Osteocyte (in vitro differentiated cells): ENCODE results near the gene EPOP. TPM values are rescaled to one million over a fixed set of nuclear protein-coding genes. Genes with fewer than 3 reads are reported as not detected.

Experiments
- DNase-seq: peaks from one replicate; pipeline ENCODE4 v3.0.0; 2021; ENCODE audit warnings: mixed read lengths; ENCODE audit not compliant: unreplicated experiment; ENCODE audit errors: extremely low spot score
- H3K27ac Mint-ChIP-seq: one replicate; pipeline ENCODE4 v1.8.0; 2021; ENCODE audit warnings: mild to moderate bottlenecking, mixed read lengths; ENCODE audit not compliant: unreplicated experiment
- H3K27me3 Mint-ChIP-seq: one replicate; pipeline ENCODE4 v1.8.0; 2021; ENCODE audit warnings: mixed read lengths; ENCODE audit not compliant: unreplicated experiment
- H3K36me3 Mint-ChIP-seq: one replicate; pipeline ENCODE4 v1.8.0; 2021; ENCODE audit warnings: mixed read lengths; ENCODE audit not compliant: unreplicated experiment
- H3K4me1 Mint-ChIP-seq: one replicate; pipeline ENCODE4 v1.8.0; 2021; ENCODE audit warnings: mixed read lengths; ENCODE audit not compliant: unreplicated experiment
- H3K4me3 Mint-ChIP-seq: one replicate; pipeline ENCODE4 v1.8.0; 2021; ENCODE audit warnings: mild to moderate bottlenecking, moderate library complexity, mixed read lengths; ENCODE audit not compliant: unreplicated experiment
- H3K9me3 Mint-ChIP-seq: one replicate; pipeline ENCODE4 v1.8.0; 2021; ENCODE audit warnings: mixed read lengths; ENCODE audit not compliant: unreplicated experiment
- total RNA-seq: library from RNA; stranded (reverse); gene quantifications from 2 replicates; pipeline ENCODE4 v1.2.1, GENCODE V29; 2021
- TF ChIP-seq, protein P1 (sequence below): fragments of 200-600 bp; sonication (generic); IDR thresholded peaks from 2 replicates; pipeline ENCODE4 v1.5.0; 2021; ENCODE audit warnings: antibody characterized with exemption, mild to moderate bottlenecking, moderate library complexity

EPOP gene
- total RNA-seq, 1 donor from 2014 or later, result 1.0 TPM

DNA sequence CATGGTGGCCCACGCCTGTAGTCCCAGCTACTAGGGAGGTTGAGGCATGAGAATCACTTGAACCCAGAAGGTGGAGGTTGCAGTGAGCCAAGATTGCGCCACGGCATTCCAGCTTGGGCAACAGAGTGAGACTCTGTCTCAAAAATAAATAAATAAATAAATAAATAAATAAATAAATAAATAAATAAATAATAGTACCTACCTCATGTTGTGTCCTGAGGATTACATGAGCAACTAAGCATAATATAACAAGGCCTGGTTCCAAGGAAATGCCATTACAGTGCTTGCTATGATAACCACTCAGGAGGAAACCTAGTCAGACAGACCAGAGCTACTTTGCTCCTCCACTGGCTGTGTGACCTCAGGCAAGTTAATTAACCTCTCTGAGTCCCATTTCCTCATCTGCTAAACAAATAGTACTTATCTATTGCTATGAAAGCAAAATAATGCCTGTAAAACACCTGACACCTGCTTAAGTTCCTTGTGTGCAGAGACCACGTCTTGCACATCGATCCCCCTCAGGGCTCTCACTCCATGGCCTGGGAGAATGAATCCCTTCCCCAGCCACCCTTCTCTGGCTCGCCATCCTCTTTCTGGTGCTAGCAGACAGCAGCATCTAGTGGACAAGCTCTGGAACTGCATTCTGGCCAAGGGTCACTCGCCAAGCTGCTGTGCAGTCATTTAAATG lies 7.5 kb downstream of the EPOP start:
- H3K27me3 Mint-ChIP-seq, result peaks cover 46% of the 10 kb centered on the region
- H3K4me1 Mint-ChIP-seq, result peaks cover 4% of the 10 kb centered on the region
- H3K4me3 Mint-ChIP-seq, result no peak overlapping the region
- no peak for DNase-seq
- TF ChIP-seq, protein P1, sequence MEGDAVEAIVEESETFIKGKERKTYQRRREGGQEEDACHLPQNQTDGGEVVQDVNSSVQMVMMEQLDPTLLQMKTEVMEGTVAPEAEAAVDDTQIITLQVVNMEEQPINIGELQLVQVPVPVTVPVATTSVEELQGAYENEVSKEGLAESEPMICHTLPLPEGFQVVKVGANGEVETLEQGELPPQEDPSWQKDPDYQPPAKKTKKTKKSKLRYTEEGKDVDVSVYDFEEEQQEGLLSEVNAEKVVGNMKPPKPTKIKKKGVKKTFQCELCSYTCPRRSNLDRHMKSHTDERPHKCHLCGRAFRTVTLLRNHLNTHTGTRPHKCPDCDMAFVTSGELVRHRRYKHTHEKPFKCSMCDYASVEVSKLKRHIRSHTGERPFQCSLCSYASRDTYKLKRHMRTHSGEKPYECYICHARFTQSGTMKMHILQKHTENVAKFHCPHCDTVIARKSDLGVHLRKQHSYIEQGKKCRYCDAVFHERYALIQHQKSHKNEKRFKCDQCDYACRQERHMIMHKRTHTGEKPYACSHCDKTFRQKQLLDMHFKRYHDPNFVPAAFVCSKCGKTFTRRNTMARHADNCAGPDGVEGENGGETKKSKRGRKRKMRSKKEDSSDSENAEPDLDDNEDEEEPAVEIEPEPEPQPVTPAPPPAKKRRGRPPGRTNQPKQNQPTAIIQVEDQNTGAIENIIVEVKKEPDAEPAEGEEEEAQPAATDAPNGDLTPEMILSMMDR, result peak; percentile 97
- no peaks in the 10 kb centered on the region for H3K9me3 Mint-ChIP-seq
- no peaks in the 10 kb centered on the region for H3K36me3 Mint-ChIP-seq
- H3K27ac Mint-ChIP-seq, result no peak overlapping the region

DNA sequence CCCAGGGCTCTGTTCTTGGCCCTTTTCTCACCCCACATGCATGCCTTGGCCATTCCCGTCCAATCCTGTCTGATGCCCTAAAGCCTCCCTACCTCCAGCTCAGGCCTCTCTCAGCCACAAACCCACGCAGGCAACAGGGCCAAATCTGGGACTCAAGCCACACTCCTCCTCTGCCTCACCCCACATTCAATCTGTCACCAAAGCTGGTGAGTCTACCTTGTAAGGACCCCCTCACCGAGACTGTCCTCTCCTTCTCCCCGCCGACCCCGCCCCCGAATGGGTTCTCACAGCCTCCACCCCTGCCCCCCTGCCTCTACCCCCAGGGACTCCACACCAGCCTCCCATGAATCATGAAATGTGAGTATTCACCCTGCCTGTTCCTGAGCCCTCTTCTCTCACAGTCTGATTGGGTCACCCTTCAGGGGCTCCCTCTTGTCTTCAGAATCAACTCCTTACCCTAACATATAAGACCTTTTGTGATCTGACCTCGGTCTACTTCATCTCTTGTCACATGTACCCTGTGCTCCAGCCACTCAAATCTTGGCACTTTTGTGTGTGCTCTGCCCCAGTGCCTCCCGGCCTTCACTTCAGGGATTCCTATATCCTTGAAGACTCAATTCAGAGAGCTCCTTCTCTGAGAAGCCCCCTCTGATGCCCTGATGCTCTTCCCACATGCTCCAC lies 10.7 kb downstream of the EPOP start:
- no peak for DNase-seq
- Mint-ChIP-seq H3K27me3 (peaks cover 20% of the 10 kb centered on the region), H3K27ac (no peak overlapping the region), H3K36me3 (no peaks in the 10 kb centered on the region), H3K9me3 (no peaks in the 10 kb centered on the region), H3K4me1 (peaks cover 7% of the 10 kb centered on the region), H3K4me3 (no peak overlapping the region)
- TF ChIP-seq, protein P1, result no peak

- Mint-ChIP-seq H3K27me3 (peaks cover 13% of the 10 kb centered on the region), H3K36me3 (no peaks in the 10 kb centered on the region), H3K4me1 (peaks cover 7% of the 10 kb centered on the region), H3K9me3 (no peaks in the 10 kb centered on the region), H3K4me3 (no peak overlapping the region), H3K27ac (no peak overlapping the region)
- TF ChIP-seq, protein P1, result peak; percentile 73
- no peak for DNase-seq
These were observed 11.5 kb downstream of the EPOP start for GRCh38 chr17:38663125-38663751.

GRCh38 chr17:38660097-38661025 lies 14.4 kb downstream of the EPOP start:
- DNase-seq, result no peak
- peaks cover 14% of the 10 kb centered on the region for H3K27me3 Mint-ChIP-seq
- H3K27ac Mint-ChIP-seq, result no peak overlapping the region
- no peak overlapping the region for H3K4me3 Mint-ChIP-seq
- peaks cover 14% of the 10 kb centered on the region for H3K4me1 Mint-ChIP-seq
- H3K36me3 Mint-ChIP-seq, result no peaks in the 10 kb centered on the region
- TF ChIP-seq, protein P1, result no peak
- no peaks in the 10 kb centered on the region for H3K9me3 Mint-ChIP-seq
